Large intestine (tissue), 3 donors: ENCODE data around the gene HIP1. TPM values are rescaled to one million over a fixed set of nuclear protein-coding genes. Genes with fewer than 3 reads are reported as not detected.

Source experiments
- DNase-seq, 2 donors: peaks; one replicate each; pipeline versions ENCODE4 v3.0.0 to v3.0.0-alpha.2; 2013
- H3K27ac ChIP-seq: one replicate; pipeline ENCODE4 v1.5.1; 2013; ENCODE audit warnings: low read length
- H3K27me3 ChIP-seq: 2 replicates; pipeline ENCODE4 v1.6.1; 2013; ENCODE audit warnings: low read length; ENCODE audit not compliant: control insufficient read depth, insufficient read depth
- H3K36me3 ChIP-seq: 2 replicates; pipeline ENCODE4 v1.6.1; 2013; ENCODE audit warnings: low read length; ENCODE audit not compliant: control insufficient read depth, insufficient read depth
- H3K4me1 ChIP-seq: one replicate; pipeline ENCODE4 v1.6.1; 2013; ENCODE audit warnings: low read length; ENCODE audit not compliant: control insufficient read depth, insufficient read depth
- H3K4me3 ChIP-seq: one replicate; pipeline ENCODE4 v1.5.1; 2013; ENCODE audit warnings: low read length
- H3K9me3 ChIP-seq: one replicate; pipeline ENCODE4 v1.6.1; 2013; ENCODE audit warnings: mild to moderate bottlenecking, low read depth, low read length, moderate library complexity; ENCODE audit not compliant: control insufficient read depth
- WGBS: methylation state at CpG from one replicate; pipeline ENCODE4 v1.1.5; 2013; ENCODE audit warnings: low lambda C conversion rate; ENCODE audit not compliant: insufficient coverage; 5-methylcytosine and 5-hydroxymethylcytosine counted together
- polyA plus RNA-seq: library from polyadenylated mRNA; unstranded; fragments of 120-200 nt; gene quantifications from one replicate; pipeline ENCODE4 v1.2.1, GENCODE V29; 2013

The HIP1 gene
- polyA plus RNA-seq, 1 donor: 5.9 TPM

GRCh38 chr7:75667938-75668337 lies 70.8 kb downstream of the HIP1 start:
- no CpG with 5 or more reads among the region's 4 CpGs for WGBS
- H3K4me3 ChIP-seq: no peak overlapping the region

GRCh38 chr7:75663302-75663907 lies 75.3 kb downstream of the HIP1 start:
- H3K27ac ChIP-seq: no peak overlapping the region
- no peaks in the 10 kb centered on the region for H3K4me1 ChIP-seq
- no peak for DNase-seq
- WGBS: no CpG with 5 or more reads among the region's 8 CpGs
- no peaks in the 10 kb centered on the region for H3K27me3 ChIP-seq
- no peak overlapping the region for H3K4me3 ChIP-seq
- no peaks in the 10 kb centered on the region for H3K36me3 ChIP-seq
- H3K9me3 ChIP-seq: no peaks in the 10 kb centered on the region

More at GRCh38 chr7:75667938-75668337, 70.8 kb downstream of the HIP1 start:
- DNase-seq: no peak
- Histone ChIP-seq H3K9me3 (no peaks in the 10 kb centered on the region), H3K4me1 (no peaks in the 10 kb centered on the region), H3K36me3 (no peaks in the 10 kb centered on the region), H3K27ac (no peak overlapping the region), H3K27me3 (no peaks in the 10 kb centered on the region)

GRCh38 chr7:75662579-75663301 lies 76.0 kb downstream of the HIP1 start:
- no peaks in the 10 kb centered on the region for H3K27me3 ChIP-seq
- H3K27ac ChIP-seq: no peak overlapping the region
- no peaks in the 10 kb centered on the region for H3K4me1 ChIP-seq
- H3K9me3 ChIP-seq: no peaks in the 10 kb centered on the region
- no peak for DNase-seq
- no peak overlapping the region for H3K4me3 ChIP-seq
- H3K36me3 ChIP-seq: no peaks in the 10 kb centered on the region
- WGBS: 70% methylated on average over 2 of the region's 12 CpGs

- no peaks in the 10 kb centered on the region for H3K36me3 ChIP-seq
- H3K27me3 ChIP-seq: no peaks in the 10 kb centered on the region
- H3K4me3 ChIP-seq: no peak overlapping the region
- WGBS: 55% methylated on average over 5 of the region's 13 CpGs
- H3K4me1 ChIP-seq: no peaks in the 10 kb centered on the region
- H3K9me3 ChIP-seq: no peaks in the 10 kb centered on the region
- H3K27ac ChIP-seq: no peak overlapping the region
- DNase-seq: no peak
Observed at GRCh38 chr7:75660566-75661215, 78.0 kb downstream of the HIP1 start.

GRCh38 chr7:75658802-75659201 lies 79.9 kb downstream of the HIP1 start:
- no peak for DNase-seq
- Histone ChIP-seq H3K27ac (no peak overlapping the region), H3K27me3 (no peaks in the 10 kb centered on the region), H3K4me3 (no peak overlapping the region), H3K4me1 (no peaks in the 10 kb centered on the region), H3K9me3 (no peaks in the 10 kb centered on the region), H3K36me3 (no peaks in the 10 kb centered on the region)
- 80% methylated on average over 1 of the region's 4 CpGs for WGBS

GRCh38 chr7:75658369-75658768 lies 80.4 kb downstream of the HIP1 start:
- DNase-seq: no peak
- H3K4me1 ChIP-seq: no peaks in the 10 kb centered on the region
- H3K9me3 ChIP-seq: no peaks in the 10 kb centered on the region
- H3K27ac ChIP-seq: no peak overlapping the region
- H3K4me3 ChIP-seq: no peak overlapping the region
- no peaks in the 10 kb centered on the region for H3K36me3 ChIP-seq
- H3K27me3 ChIP-seq: no peaks in the 10 kb centered on the region
- no CpG with 5 or more reads among the region's 10 CpGs for WGBS

GRCh38 chr7:75657866-75658265 lies 80.9 kb downstream of the HIP1 start:
- DNase-seq: no peak
- Histone ChIP-seq H3K36me3 (no peaks in the 10 kb centered on the region), H3K4me3 (no peak overlapping the region), H3K4me1 (no peaks in the 10 kb centered on the region), H3K9me3 (no peaks in the 10 kb centered on the region), H3K27ac (no peak overlapping the region), H3K27me3 (no peaks in the 10 kb centered on the region)
- no CpG with 5 or more reads among the region's 6 CpGs for WGBS

GRCh38 chr7:75656740-75657139 lies 82.0 kb downstream of the HIP1 start:
- H3K9me3 ChIP-seq: no peaks in the 10 kb centered on the region
- no peaks in the 10 kb centered on the region for H3K27me3 ChIP-seq
- H3K27ac ChIP-seq: no peak overlapping the region
- H3K36me3 ChIP-seq: no peaks in the 10 kb centered on the region
- H3K4me3 ChIP-seq: no peak overlapping the region
- no CpG with 5 or more reads among the region's 7 CpGs for WGBS
- no peak for DNase-seq
- no peaks in the 10 kb centered on the region for H3K4me1 ChIP-seq

- H3K9me3 ChIP-seq: no peaks in the 10 kb centered on the region
- no peaks in the 10 kb centered on the region for H3K36me3 ChIP-seq
- no peaks in the 10 kb centered on the region for H3K27me3 ChIP-seq
- H3K27ac ChIP-seq: no peak overlapping the region
- no peaks in the 10 kb centered on the region for H3K4me1 ChIP-seq
- 83% methylated on average over 1 of the region's 2 CpGs for WGBS
- H3K4me3 ChIP-seq: no peak overlapping the region
- DNase-seq: no peak
Observed at GRCh38 chr7:75655536-75655935, 83.2 kb downstream of the HIP1 start.

- no CpG with 5 or more reads among the region's 4 CpGs for WGBS
- DNase-seq: no peak
- no peaks in the 10 kb centered on the region for H3K9me3 ChIP-seq
- no peak overlapping the region for H3K4me3 ChIP-seq
- H3K27me3 ChIP-seq: no peaks in the 10 kb centered on the region
- no peak overlapping the region for H3K27ac ChIP-seq
- H3K4me1 ChIP-seq: no peaks in the 10 kb centered on the region
- H3K36me3 ChIP-seq: no peaks in the 10 kb centered on the region
Observed at GRCh38 chr7:75654855-75655254, 83.9 kb downstream of the HIP1 start.
